Measurements from ENCODE around the gene ALG10.
"Not testable (repeated sequence)": the region's sequence is repeated elsewhere in the genome, so short reads cannot be mapped to it uniquely, and the experiment has no call there.

ALG10 gene

GRCh38 chr12:34022079-34022830 lies at the start of gene ALG10:
Gene ALG10, plus strand, starts transcription at chr12:34022496. Its CDS starts 104 bp downstream, at chr12:34022600.
- DNase-seq (ENCODE audit: low read depth), result peak; percentile 94

DNA sequence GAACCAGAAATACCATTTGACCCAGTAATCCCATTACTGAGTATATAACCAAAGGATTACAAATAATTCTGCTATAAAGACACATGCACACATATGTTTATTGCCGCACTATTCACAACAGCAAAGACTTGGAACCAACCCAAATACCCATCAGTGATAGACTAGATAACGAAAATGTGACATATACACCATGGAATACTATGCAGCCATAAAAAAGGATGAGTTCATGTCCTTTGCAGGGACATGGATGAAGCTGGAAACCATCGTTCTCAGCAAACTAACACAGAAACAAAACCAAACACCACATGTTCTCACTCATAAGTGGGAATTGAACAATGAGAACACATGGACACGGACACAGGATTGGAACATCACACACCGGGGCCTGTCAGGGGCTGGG lies 49.4 kb upstream of the ALG10 start:
- not testable (repeated sequence) for DNase-seq (ENCODE audit: low read depth)

GRCh38 chr12:33977887-33978286 lies 44.4 kb upstream of the ALG10 start:
- no peak for DNase-seq (ENCODE audit: low read depth)

DNA sequence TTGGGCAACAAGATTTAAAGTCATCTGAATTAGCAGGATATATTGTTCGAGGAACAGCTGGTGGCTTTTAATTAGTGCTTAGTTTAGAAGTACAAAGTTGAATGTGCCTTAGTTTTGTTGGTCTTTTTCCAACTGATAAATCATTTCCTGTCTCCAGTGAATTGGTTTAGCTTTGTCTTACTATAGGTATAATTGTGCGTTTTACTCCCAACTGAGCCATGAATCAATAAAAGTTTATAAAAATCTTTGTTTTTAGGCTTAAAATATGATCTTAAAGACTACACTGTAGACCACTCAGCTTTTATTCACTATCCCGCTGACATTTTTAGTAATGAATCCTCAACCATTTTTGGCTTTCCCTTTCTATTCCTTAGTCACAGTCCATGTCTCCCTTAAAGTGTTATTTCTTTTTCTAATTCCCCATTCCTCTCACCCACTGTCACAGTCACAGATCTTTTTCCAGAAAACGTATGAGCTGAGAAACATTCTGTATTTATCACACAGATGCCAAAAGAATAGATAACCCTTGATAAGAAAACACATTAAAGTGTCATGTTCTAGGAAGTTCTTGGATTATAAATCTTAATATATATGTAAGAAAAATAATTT lies 34.0 kb upstream of the ALG10 start:
- no peak for DNase-seq (ENCODE audit: low read depth)

DNA sequence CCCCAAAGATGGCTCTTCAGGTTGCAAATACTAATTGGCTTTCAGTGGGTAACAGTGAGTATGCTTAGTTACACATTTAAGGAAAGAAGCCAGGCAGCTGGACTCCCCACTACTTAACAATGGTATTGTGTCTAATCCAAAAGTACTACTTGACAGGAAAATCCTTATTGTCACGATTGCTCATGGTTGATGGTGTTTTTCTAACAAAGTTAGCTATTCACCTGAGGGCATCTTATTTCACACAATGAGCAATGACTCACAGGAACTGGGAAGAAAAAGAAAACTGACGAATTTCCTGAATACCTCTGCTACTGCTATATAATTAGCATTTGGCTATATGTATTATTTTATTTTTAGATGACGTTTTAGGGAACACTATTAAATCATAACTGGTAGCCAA lies 33.4 kb upstream of the ALG10 start:
- no peak for DNase-seq (ENCODE audit: low read depth)

DNA sequence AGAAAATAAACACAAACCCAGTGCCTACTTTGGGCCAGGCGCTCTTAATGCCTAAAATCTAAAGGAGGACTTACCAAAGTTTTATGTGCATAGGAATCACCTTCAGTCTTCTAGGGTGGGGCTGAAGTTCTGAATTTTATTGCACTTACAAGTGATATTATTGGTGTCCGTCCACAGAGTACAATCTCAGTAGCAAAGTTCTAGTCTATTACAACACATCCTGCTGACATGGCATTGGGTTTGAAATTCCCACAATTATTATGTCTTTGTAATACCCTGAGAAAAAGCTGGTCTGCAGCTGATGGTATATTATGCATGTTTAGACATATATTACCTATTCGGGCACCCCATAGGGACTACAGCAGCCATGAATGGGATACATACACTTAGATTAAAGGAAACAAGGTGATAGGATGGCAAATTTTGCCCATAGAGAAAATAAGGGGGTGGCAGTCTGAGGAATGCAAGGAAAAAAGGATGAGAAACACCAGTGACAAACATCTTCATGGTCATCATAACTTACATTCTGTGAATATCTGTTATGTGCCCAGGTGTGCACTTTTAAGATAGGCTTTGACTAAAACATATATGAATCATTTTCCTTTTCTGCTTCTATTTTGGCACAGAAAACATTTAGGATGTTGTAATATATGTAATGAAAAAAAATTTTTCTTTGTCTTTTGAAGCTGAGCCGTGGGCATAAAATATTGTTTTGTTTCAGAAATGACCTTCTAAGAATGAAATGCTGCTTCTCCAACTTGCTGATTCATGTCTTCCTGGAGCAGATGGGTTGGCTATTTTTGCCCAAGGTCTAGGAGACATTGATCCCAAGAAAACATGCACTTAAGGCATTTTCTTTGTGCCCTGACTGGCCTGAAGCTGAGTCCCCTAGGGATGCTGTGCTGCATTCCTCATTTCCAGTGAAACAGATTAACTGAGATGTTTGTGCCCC lies 27.2 kb upstream of the ALG10 start:
- no peak for DNase-seq (ENCODE audit: low read depth)

DNA sequence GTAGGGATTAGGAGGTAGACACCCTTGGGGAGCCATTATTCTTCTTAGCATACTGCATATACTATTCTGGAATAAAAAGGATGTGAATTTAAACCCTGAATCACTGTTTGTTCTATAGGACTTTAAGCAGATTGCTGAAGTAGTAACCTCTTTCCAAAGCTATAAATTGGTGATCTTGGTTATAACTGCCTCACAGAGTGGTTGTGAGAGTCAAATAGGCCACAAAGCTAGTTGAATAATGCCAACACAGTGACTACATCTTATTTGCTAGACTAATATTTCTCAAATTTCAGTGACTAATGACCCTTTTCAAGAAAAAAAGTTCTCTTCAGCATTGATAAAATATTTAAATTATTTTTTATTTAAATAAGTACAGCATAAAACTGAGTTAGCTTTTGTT lies 13.5 kb upstream of the ALG10 start:
- DNase-seq (ENCODE audit: low read depth), result not testable (repeated sequence)

GRCh38 chr12:34016361-34016760 lies 5.9 kb upstream of the ALG10 start:
- no peak for DNase-seq (ENCODE audit: low read depth)

DNA sequence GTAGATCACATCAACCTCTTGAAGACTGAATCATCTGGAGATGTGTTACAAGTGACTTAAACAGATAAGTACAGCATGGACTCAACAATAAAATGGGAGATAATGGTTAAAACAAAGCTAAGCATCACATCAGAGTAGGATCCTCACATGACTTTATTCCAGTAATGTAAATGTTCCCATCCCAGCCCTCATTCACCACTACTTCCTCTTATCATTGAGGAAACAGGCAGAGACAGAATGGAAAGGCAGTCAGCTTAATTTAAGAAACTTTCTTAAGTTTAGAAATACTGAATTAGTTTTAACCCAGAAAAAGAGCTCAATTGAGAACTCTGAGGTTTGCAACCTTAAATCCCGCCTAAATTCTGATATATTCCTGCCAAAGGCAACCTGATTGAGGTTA lies 1.2 kb upstream of the ALG10 start:
- no peak for DNase-seq (ENCODE audit: low read depth)

GRCh38 chr12:34027661-34028060 lies 5.4 kb downstream of the ALG10 start:
- DNase-seq (ENCODE audit: low read depth), result not testable (repeated sequence)

DNA sequence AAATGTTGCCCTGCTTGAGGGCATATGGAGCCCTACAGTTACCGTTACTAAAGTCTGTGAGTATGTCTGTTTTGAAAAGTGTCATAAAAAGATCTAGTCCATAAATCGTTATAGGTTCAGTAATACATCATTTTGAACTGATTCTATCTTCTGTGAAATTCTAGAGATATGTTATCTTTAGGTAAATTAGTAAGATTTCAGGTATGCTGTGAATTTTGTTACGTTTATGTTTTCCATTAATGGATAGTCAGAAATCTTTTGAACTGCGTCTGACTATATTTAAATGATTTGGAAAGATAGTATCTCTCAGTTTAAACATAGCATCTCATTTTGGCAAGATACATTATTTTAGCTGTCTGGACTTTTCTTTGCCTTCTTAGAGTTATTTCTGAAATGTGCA lies 8.3 kb downstream of the ALG10 start:
- no peak for DNase-seq (ENCODE audit: low read depth)

- no peak for DNase-seq (ENCODE audit: low read depth)
These were observed 11.5 kb downstream of the ALG10 start for GRCh38 chr12:34033628-34034296.

- not testable (repeated sequence) for DNase-seq (ENCODE audit: low read depth)
These were observed 16.1 kb downstream of the ALG10 start for GRCh38 chr12:34038357-34038756.

- DNase-seq (ENCODE audit: low read depth), result no peak
These were observed 24.3 kb downstream of the ALG10 start for GRCh38 chr12:34046570-34046969.

DNA sequence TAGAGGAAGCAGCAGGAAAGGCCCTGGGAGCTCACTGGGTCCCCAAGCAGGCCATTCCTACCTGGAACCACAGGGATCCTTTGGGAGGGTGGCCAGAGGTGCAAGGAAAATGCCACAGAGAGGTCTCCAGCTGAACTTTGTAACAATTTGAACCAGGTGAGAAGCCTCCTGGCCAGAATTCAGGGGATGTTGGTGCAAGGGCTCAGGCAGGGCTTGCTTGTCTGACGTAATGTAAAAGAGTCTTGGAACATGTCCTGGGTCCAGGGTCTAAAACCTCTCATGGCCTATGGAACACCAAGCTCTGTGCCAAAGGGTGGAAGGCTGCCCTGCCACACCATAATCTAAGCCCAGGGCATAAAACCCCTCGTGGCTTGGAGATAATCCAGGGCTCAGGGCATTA lies 25.6 kb downstream of the ALG10 start:
- DNase-seq (ENCODE audit: low read depth), result not testable (repeated sequence)

DNA sequence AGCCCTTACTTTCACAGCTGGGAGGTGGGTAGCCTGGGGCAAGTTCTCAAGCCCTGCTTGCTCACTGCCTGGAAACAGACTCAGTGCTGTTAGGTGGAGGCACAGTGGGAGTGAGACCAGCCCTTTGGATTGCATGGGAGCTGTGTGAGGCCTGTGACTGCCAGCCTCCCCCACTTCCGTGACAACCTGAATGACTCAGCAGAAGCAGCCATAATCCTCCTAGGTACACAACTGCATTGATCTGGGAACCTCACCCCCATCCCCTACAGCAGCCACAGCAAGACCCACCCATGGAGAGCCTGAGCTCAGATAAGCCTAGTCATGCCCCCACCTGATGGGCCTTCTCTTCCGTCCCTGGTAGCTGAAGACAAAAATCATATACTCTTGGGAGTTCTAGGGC lies 26.4 kb downstream of the ALG10 start:
- DNase-seq (ENCODE audit: low read depth), result no peak

GRCh38 chr12:34051486-34051885 lies 29.2 kb downstream of the ALG10 start:
- DNase-seq (ENCODE audit: low read depth), result no peak

DNA sequence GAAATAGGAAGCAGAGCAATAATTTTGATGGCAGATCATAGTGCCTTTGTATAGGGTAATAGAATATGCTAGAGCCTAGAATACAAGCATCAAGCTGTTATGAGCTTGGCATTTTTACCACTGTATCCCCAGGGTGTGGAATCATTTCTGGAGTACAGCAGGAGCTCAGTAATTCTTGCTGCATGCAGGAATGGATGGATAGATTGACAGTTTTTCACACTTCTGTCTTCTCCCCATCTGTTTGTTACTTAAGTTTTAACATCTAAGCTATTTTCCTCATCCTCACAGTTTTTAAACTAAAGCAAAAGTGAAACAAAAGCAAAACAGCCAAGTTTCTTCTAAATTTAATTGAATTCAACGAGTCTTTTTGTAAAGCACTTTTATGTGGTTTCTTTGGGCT lies 32.6 kb downstream of the ALG10 start:
- no peak for DNase-seq (ENCODE audit: low read depth)

All from stimulated activated CD4-positive, alpha-beta T cell treated with anti-CD3 and anti-CD28 coated beads, Interleukin-2, amount 100 ng/mL, for 4 hours (primary cell).